ENCODE results near the gene TAS2R13.

DNA sequence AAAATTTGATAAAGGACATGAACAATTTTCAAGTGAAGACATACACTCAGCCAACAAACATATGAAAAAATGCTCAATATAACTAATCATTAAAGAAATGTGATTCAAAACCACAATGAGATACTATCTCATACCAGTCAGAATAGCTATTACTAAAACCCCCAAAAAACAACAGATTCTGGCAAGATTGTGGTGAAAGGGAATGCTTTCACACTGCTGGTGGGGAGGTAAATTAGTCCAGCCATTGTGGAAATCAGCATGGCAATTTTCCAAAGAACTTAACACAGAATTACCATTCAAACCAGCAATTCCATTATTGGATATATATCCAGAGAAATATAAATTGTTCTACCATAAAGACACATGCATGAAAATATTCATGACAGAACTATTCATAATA, 48.4 kb upstream of the TAS2R13 start:
- TF ChIP-seq, protein P1, sequence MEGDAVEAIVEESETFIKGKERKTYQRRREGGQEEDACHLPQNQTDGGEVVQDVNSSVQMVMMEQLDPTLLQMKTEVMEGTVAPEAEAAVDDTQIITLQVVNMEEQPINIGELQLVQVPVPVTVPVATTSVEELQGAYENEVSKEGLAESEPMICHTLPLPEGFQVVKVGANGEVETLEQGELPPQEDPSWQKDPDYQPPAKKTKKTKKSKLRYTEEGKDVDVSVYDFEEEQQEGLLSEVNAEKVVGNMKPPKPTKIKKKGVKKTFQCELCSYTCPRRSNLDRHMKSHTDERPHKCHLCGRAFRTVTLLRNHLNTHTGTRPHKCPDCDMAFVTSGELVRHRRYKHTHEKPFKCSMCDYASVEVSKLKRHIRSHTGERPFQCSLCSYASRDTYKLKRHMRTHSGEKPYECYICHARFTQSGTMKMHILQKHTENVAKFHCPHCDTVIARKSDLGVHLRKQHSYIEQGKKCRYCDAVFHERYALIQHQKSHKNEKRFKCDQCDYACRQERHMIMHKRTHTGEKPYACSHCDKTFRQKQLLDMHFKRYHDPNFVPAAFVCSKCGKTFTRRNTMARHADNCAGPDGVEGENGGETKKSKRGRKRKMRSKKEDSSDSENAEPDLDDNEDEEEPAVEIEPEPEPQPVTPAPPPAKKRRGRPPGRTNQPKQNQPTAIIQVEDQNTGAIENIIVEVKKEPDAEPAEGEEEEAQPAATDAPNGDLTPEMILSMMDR (IDR thresholded peaks at IDR 0.05), result no peak
- TF ChIP-seq ZFX (IDR thresholded peaks at IDR 0.05; ENCODE audit: borderline replicate concordance), result no peak

Measured in 22Rv1 (cell line).